Inferior parietal cortex (tissue), 1 donor: ENCODE results near the gene KCNK4.
A peak's percentile ranks its signal among the peaks of the same experiment; 100 is the strongest.
"Not testable (repeated sequence)": the region's sequence is repeated elsewhere in the genome, so short reads cannot be mapped to it uniquely, and the experiment has no call there.

Experiments used
- DNase-seq: peaks from one replicate; pipeline ENCODE4 v3.0.0-alpha.2; 2016; ENCODE audit errors: extremely low spot score

Gene KCNK4

DNA sequence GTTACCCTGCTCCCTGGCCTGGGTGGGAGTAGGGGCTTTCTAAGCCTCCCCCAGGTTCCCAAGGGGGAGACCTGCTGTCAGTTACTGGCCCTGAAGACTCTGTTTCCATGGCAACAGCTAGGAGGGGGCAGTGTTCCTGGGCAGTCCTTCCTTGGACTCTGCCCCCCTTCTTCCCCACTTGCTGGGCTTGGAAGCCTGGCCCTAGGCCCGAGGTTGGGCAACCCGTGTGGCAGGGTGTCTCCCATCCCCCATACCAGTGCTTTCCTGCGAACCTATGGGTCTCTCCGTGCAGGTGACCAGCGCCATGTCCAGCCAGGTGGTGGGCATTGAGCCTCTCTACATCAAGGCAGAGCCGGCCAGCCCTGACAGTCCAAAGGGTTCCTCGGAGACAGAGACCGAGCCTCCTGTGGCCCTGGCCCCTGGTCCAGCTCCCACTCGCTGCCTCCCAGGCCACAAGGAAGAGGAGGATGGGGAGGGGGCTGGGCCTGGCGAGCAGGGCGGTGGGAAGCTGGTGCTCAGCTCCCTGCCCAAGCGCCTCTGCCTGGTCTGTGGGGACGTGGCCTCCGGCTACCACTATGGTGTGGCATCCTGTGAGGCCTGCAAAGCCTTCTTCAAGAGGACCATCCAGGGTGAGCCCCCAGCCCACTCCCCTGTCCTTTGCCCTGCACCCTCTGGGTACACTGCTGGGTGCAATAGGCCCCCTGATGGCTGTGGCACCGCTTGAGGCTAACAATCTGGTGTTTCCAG, 15.9 kb downstream of the KCNK4 start:
- DNase-seq = no peak

- DNase-seq = not testable (repeated sequence)
These were observed 16.7 kb downstream of the KCNK4 start for GRCh38 chr11:64307795-64308194.

DNA sequence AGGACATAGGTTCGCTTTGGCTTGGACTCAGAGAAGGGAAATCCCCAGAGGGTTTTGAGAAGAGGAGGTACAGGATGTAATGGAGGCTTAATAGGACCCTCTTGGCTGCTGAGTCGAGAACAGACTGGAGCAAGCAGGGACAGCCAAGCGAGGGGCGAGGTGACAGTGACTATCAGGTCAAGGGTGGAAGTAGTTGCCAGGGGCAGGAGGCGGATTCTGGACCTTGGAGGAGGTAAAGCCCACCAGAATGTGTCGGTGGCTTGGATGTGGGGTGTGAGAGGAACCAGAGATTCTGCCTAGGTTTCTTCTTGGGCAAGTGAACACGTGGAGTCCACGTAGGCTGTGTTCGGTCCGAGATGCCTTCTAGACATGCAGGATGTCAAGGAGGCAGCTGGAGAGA, 21.8 kb downstream of the KCNK4 start:
- no peak for DNase-seq

DNA sequence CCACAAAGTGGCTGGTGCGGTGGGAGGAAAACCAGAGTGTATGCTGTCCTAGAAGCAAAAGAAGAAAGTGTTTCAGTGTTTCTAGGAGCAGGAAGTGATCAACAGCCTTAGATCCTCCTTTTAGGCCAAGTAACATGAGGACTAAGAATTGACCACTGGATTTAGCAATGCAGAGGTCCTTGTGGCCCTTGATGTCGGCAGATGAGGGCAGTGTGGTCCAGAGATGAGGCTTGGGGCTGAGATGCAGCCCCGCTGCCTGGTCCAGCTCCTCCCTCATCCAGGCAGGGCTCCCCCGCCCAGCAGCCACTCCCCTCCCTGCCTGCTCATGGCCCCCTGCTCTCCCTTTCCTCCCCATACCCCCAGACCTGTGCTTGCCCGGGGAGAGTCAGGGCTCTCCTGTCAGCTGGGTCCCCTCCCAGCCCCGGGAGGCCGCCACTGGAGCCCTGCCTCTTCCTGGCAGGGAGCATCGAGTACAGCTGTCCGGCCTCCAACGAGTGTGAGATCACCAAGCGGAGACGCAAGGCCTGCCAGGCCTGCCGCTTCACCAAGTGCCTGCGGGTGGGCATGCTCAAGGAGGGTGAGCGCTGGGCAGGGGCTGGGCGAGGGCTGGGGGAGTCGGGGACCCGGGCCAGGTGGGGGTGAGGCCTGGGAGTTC, 22.5 kb downstream of the KCNK4 start:
- no peak for DNase-seq

DNA sequence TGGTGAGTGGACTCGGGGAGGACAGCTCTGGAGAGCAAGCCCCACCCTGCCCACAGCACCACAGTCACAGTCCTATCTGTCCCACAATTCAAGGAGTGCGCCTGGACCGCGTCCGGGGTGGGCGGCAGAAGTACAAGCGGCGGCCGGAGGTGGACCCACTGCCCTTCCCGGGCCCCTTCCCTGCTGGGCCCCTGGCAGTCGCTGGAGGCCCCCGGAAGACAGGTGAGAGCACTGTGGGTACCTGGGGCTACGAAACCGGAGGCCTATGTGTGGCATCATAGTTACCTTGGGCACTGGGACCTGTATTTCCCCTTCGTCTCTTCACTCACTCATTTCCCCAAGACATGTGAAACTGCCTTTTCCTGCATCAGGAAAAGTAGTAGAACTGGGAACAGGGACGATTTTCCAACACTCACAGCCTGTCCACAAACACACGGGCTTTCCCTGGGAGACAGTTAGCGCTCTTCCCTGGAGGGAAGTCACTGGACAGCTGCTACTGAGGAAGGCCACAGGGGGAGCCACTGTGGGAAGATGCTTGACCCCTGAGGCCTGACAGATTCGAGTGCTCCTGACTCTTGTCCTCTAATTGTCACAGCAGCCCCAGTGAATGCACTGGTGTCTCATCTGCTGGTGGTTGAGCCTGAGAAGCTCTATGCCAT, 23.2 kb downstream of the KCNK4 start:
- DNase-seq = no peak

DNA sequence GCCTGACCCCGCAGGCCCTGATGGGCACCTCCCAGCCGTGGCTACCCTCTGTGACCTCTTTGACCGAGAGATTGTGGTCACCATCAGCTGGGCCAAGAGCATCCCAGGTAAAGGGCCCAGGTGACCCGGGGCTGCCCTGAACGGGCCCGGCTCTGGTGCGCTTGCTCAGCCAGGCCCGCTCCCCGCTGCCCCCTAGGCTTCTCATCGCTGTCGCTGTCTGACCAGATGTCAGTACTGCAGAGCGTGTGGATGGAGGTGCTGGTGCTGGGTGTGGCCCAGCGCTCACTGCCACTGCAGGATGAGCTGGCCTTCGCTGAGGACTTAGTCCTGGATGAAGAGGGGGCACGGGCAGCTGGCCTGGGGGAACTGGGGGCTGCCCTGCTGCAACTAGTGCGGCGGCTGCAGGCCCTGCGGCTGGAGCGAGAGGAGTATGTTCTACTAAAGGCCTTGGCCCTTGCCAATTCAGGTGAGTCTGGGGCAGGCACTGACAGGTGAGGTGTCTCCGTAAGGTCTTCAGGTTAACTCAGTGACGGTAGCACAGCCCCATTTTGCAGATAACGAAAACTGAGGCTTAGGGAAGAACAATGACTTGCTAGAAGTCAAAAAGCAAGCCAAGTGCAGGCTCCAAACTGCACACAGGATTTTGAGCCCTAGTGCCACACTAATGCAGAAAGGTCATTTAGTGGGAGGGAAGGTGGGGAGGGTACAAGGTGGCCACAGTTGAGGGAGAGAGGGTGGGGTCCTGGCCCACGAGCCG, 23.9 kb downstream of the KCNK4 start:
- DNase-seq = no peak

DNA sequence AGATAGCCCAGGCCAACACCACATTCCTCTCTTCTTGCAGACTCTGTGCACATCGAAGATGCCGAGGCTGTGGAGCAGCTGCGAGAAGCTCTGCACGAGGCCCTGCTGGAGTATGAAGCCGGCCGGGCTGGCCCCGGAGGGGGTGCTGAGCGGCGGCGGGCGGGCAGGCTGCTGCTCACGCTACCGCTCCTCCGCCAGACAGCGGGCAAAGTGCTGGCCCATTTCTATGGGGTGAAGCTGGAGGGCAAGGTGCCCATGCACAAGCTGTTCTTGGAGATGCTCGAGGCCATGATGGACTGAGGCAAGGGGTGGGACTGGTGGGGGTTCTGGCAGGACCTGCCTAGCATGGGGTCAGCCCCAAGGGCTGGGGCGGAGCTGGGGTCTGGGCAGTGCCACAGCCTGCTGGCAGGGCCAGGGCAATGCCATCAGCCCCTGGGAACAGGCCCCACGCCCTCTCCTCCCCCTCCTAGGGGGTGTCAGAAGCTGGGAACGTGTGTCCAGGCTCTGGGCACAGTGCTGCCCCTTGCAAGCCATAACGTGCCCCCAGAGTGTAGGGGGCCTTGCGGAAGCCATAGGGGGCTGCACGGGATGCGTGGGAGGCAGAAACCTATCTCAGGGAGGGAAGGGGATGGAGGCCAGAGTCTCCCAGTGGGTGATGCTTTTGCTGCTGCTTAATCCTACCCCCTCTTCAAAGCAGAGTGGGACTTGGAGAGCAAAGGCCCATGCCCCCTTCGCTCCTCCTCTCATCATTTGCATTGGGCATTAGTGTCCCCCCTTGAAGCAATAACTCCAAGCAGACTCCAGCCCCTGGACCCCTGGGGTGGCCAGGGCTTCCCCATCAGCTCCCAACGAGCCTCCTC, 24.8 kb downstream of the KCNK4 start:
- not testable (repeated sequence) for DNase-seq

DNA sequence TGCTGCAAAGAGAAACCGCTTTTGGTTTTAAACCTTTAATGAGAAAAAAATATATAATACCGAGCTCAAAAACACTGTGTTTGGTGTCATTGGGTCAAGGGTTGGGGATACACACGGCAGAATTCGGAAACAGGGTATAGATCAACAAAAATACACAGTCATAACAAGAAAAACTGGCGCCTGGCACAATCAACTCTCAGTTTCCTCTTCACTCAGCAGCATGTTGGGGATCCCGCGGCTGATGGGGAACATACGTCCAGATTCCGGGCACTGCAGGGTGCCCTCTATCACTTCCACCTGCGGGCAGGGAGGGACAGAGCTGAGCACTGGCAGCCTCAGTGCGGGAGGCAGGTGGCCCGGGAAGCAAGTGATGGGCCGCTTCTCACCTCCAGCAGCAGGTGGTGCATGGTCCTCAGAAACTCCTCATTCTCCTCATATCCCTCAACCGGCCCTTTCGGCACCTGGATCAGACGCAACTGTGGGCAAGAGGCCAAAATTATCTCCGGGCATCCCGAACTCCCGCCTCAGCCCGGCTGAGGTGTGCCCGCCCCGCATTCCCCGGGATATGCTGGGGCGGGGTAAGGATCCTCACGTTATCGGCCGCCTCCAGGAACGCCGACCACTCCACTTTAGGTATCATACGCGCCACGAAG, 25.7 kb downstream of the KCNK4 start:
- DNase-seq = no peak

DNA sequence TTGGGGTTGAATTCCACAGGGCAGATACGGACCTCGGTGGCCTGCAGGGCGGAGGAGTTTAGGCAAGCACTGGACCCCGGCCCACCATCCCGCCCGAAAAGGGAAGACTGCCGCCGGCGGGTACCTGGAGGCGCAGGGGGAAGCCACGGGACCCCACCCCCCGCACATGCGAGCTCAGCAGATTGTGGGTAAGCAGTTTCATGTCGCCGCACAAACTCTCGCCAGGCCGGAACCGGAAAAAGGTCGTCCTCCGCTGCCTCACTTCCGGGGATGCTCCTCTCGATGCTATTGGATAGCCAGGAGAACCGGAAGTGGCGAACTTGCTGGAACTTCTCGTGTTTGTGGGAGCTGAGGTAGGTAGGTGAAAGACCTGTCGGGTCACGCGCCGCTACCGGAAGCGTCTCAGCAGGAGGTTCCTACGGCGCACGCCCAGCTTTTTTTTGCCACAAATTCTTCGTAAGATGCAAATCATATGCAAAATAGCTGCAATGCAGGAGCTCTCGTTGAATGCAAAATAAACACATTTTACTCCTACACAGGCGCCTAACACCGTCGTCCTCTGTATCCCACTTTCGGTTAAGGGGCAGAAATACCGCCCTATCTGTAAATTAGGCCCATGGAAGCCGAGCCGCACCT, 26.3 kb downstream of the KCNK4 start, which contains the start of gene TRMT112:
Gene TRMT112 (minus strand): TSS at position 235 of the 636 bp plus-strand sequence. CDS start 33 bp downstream, at position 202.
- peak; percentile 99 for DNase-seq

GRCh38 chr11:64317961-64318765, 27.1 kb downstream of the KCNK4 start, which contains the start of gene PRDX5:
Gene PRDX5, plus strand, starts transcription at chr11:64318121. Its CDS starts 95 bp downstream, at chr11:64318216.
- peak; percentile 97 for DNase-seq

- DNase-seq = no peak
These were observed 28.0 kb downstream of the KCNK4 start for GRCh38 chr11:64318766-64319761.

DNA sequence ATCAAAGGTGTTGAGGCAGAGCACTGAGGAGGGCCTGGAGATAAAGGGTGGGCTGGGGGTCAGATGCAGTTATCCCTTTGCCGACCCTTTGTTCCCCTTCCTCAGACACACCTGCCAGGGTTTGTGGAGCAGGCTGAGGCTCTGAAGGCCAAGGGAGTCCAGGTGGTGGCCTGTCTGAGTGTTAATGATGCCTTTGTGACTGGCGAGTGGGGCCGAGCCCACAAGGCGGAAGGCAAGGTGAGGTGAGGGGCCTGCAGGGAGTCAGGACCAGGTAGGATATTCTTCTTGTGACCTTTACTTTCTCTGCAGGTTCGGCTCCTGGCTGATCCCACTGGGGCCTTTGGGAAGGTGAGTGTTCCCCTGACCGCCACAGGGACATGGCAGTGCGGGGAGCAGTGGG, 29.5 kb downstream of the KCNK4 start:
- no peak for DNase-seq

DNA sequence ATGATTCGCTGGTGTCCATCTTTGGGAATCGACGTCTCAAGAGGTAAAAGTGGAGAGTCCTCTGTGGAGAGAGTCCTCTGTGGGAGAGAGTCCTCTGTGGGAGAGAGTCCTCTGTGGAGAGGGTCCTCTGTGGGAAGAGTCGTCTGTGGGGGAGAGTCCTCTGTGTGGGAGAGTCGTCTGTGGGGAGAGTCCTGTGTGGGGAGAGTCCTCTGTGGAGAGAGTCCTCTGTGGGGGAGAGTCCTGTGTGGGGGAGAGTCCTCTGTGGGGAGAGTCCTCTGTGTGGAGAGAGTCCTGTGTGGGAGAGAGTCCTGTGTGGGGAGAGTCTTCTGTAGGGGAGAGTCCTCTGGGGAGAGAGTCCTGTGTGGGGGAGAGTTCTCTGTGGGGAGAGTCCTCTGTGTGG, 29.9 kb downstream of the KCNK4 start:
- no peak for DNase-seq

- no peak for DNase-seq
These were observed 30.4 kb downstream of the KCNK4 start for GRCh38 chr11:64321533-64321932.

- DNase-seq = no peak
These were observed 31.8 kb downstream of the KCNK4 start for GRCh38 chr11:64322925-64323260.

DNA sequence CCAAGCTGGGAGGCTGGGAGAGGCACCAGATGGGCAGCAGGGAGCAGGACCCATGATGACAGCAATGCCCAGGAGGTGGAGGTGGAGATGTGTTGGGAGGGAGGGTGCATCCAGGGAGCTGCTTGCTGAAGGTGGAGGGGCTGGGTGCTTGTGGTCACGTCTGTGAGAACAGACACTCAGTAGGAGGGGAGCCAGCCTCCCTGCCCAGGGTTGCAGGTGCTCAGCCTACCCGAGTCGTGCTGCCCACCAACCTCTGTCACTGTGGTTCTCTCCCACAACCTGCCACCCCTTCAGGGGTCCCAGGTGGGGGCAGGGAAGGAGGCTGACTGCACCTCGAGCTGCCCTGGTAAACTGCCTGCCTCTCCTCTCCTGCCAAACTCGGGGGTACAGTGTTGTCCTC, 32.3 kb downstream of the KCNK4 start:
- DNase-seq = no peak

GRCh38 chr11:64323984-64324383, 32.9 kb downstream of the KCNK4 start:
- DNase-seq = not testable (repeated sequence)
